Measurements from ENCODE around the gene TNFRSF1A. TPM values are rescaled to one million over a fixed set of nuclear protein-coding genes. Genes with fewer than 3 reads are reported as not detected.
A peak's percentile ranks its signal among the peaks of the same experiment; 100 is the strongest.

Gene TNFRSF1A
- total RNA-seq, 1 experiment from 2014 or later: 79.0 TPM

GRCh38 chr12:6360578-6361490 lies 19.0 kb upstream of the TNFRSF1A start:
- Histone ChIP-seq H3K27me3 (replicated peaks; ENCODE audit: control insufficient read depth, insufficient read depth, low read length) (no peaks in the 10 kb centered on the region), H3K4me3 (ENCODE audit: low read depth, low read length) (no peak overlapping the region), H3K4me1 (peaks cover 13% of the 10 kb centered on the region), H3K36me3 (ENCODE audit: control insufficient read depth, insufficient read depth, low read length) (no peaks in the 10 kb centered on the region), H3K9me3 (no peaks in the 10 kb centered on the region)
- Mint-ChIP-seq H3K9me3 (ENCODE audit: unreplicated experiment) (no peaks in the 10 kb centered on the region), H3K27ac (ENCODE audit: unreplicated experiment) (peak overlapping the region; percentile 46), H3K4me1 (ENCODE audit: low read depth, unreplicated experiment) (peaks cover 16% of the 10 kb centered on the region), H3K27me3 (ENCODE audit: insufficient read depth, unreplicated experiment) (no peaks in the 10 kb centered on the region), H3K4me3 (ENCODE audit: unreplicated experiment) (no peak overlapping the region), H3K36me3 (ENCODE audit: insufficient read depth, unreplicated experiment) (peaks cover 29% of the 10 kb centered on the region)
- intact Hi-C loops (cut with micrococcal nuclease; ENCODE audit: unreplicated experiment): no loop called here
- ChIA-PET CTCF (interaction anchor here (0.6 to 1.7 kb wide), 2 partner anchors 24 to 133 kb away, joined by 4 read pairs; partner anchors contain the start of gene MRPL51), POLR2A (interaction anchor here (0.9 kb wide), 1 partner anchor 24 kb away, joined by 3 read pairs; no protein-coding TSS in a partner anchor)
- TF ChIP-seq, protein P1, sequence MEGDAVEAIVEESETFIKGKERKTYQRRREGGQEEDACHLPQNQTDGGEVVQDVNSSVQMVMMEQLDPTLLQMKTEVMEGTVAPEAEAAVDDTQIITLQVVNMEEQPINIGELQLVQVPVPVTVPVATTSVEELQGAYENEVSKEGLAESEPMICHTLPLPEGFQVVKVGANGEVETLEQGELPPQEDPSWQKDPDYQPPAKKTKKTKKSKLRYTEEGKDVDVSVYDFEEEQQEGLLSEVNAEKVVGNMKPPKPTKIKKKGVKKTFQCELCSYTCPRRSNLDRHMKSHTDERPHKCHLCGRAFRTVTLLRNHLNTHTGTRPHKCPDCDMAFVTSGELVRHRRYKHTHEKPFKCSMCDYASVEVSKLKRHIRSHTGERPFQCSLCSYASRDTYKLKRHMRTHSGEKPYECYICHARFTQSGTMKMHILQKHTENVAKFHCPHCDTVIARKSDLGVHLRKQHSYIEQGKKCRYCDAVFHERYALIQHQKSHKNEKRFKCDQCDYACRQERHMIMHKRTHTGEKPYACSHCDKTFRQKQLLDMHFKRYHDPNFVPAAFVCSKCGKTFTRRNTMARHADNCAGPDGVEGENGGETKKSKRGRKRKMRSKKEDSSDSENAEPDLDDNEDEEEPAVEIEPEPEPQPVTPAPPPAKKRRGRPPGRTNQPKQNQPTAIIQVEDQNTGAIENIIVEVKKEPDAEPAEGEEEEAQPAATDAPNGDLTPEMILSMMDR (IDR thresholded peaks at IDR 0.05; ENCODE audit: insufficient read depth in 1 of 2, low read depth in 1 of 2, low read length in 1 of 2, severe bottlenecking in 1 of 2, unreplicated experiment in 1 of 2): no peak
- no peak for DNase-seq
- no TSS peak for BruUV-seq (replicated peaks)

DNA sequence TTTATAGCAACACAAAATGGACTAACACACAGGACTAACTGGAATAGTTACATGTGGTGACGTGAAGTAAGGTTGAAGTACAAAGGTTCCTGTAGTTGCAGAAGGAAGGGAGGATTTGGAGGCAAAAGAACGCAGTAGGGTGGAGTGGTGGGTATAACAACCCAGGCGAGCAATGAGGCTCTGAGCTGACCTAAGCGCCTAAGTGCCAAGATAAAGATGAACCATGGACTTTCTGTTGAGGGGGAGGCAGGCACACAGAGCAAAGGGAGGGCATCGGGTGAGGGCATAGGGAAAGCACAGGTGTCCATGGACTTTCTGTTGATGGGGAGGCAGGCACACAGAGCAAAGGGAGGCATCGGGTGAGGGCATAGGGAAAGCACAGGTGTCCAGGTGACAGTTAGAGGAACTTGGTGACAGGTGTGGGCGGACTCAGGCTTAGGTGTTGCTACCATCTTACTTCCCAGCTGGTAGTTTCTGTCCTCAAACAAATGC lies 18.2 kb upstream of the TNFRSF1A start:
- CTCF ChIA-PET: interaction anchor here (1.7 kb wide), 1 partner anchor 24 kb away, joined by 4 read pairs; no protein-coding TSS in a partner anchor
- Histone ChIP-seq H3K4me3 (ENCODE audit: low read depth, low read length) (no peak overlapping the region), H3K4me1 (peaks cover 13% of the 10 kb centered on the region), H3K27me3 (replicated peaks; ENCODE audit: control insufficient read depth, insufficient read depth, low read length) (no peaks in the 10 kb centered on the region), H3K36me3 (ENCODE audit: control insufficient read depth, insufficient read depth, low read length) (no peaks in the 10 kb centered on the region), H3K9me3 (no peaks in the 10 kb centered on the region)
- Mint-ChIP-seq H3K4me1 (ENCODE audit: low read depth, unreplicated experiment) (peaks cover 16% of the 10 kb centered on the region), H3K4me3 (ENCODE audit: unreplicated experiment) (no peak overlapping the region), H3K36me3 (ENCODE audit: insufficient read depth, unreplicated experiment) (peaks cover 28% of the 10 kb centered on the region), H3K27ac (ENCODE audit: unreplicated experiment) (peak overlapping the region; percentile 46), H3K27me3 (ENCODE audit: insufficient read depth, unreplicated experiment) (no peaks in the 10 kb centered on the region), H3K9me3 (ENCODE audit: unreplicated experiment) (no peaks in the 10 kb centered on the region)
- no peak for DNase-seq
- intact Hi-C loops (cut with micrococcal nuclease; ENCODE audit: unreplicated experiment): no loop called here
- TF ChIP-seq, protein P1 (IDR thresholded peaks at IDR 0.05; ENCODE audit: insufficient read depth in 1 of 2, low read depth in 1 of 2, low read length in 1 of 2, severe bottlenecking in 1 of 2, unreplicated experiment in 1 of 2): no peak
- no TSS peak for BruUV-seq (replicated peaks)
- POLR2A ChIA-PET: interaction anchor here (0.9 kb wide), 1 partner anchor 23 kb away, joined by 3 read pairs; no protein-coding TSS in a partner anchor

DNA sequence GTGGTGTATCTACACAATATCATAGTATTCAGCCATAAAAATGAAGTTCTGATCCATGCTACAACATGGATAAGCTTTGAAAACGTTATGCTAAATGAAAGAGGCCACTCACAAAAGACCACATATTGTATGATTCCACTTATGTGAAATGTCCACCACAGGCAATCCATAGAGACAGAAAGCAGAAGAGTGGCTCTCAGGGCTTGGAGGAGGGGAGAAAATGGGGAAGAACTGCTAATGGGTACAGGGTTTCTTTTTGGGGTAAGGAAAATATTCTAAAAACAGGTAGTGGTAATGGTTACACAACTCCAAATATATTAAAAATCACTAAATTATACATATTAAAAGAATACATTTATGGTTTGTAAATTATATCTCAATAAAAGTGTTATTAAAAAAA lies 17.0 kb upstream of the TNFRSF1A start:
- Histone ChIP-seq H3K4me3 (ENCODE audit: low read depth, low read length) (no peak overlapping the region), H3K4me1 (peaks cover 10% of the 10 kb centered on the region), H3K36me3 (ENCODE audit: control insufficient read depth, insufficient read depth, low read length) (no peaks in the 10 kb centered on the region), H3K9me3 (no peaks in the 10 kb centered on the region), H3K27me3 (replicated peaks; ENCODE audit: control insufficient read depth, insufficient read depth, low read length) (no peaks in the 10 kb centered on the region)
- Mint-ChIP-seq H3K4me1 (ENCODE audit: low read depth, unreplicated experiment) (peaks cover 16% of the 10 kb centered on the region), H3K27me3 (ENCODE audit: insufficient read depth, unreplicated experiment) (no peaks in the 10 kb centered on the region), H3K36me3 (ENCODE audit: insufficient read depth, unreplicated experiment) (peaks cover 22% of the 10 kb centered on the region), H3K9me3 (ENCODE audit: unreplicated experiment) (no peaks in the 10 kb centered on the region), H3K27ac (ENCODE audit: unreplicated experiment) (no peak overlapping the region), H3K4me3 (ENCODE audit: unreplicated experiment) (no peak overlapping the region)
- BruUV-seq (replicated peaks): no TSS peak
- TF ChIP-seq, protein P1 (IDR thresholded peaks at IDR 0.05; ENCODE audit: insufficient read depth in 1 of 2, low read depth in 1 of 2, low read length in 1 of 2, severe bottlenecking in 1 of 2, unreplicated experiment in 1 of 2): no peak
- DNase-seq: no peak
- CTCF ChIA-PET: interaction anchor here (1.7 kb wide), 1 partner anchor 22 kb away, joined by 4 read pairs; no protein-coding TSS in a partner anchor
- intact Hi-C loops (cut with micrococcal nuclease; ENCODE audit: unreplicated experiment): no loop called here
- POLR2A ChIA-PET: interaction anchor here (0.7 to 1.0 kb wide), 2 partner anchors 12 to 22 kb away, joined by 3 read pairs; no protein-coding TSS in a partner anchor

All from Caco-2 (cell line).